ENCODE data around the gene CIDEC.

The CIDEC gene

DNA sequence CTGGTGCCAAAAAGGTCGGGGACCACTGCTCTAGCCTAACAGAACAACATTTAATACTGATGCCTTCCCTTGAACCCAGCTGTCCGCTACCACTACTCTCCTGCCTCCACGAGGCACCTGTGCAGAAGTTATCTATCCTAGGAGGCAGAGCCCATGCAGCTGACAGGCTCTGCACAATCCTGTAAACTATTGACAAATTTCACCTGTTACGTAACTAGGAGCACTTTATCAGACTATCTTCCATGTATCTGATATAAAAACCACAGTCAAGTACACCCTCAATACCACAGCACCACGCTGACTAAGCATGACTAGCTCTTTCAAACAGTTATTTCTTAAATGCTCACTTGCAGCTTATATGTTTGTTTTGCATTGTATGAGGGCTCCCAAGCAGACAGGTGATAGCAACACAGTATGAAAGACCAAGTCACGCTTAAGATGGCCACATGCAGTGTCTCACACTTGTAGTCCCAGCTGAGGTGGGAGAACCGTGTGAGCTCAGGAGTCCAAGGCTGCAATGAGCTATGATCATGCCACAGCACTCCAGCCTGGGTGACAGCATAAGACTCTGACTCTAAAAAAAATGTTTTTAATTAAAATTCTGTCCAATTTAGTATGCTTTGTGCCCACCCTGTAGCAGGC is 32.4 kb upstream of the CIDEC start:
- TF ChIP-seq, protein P1, sequence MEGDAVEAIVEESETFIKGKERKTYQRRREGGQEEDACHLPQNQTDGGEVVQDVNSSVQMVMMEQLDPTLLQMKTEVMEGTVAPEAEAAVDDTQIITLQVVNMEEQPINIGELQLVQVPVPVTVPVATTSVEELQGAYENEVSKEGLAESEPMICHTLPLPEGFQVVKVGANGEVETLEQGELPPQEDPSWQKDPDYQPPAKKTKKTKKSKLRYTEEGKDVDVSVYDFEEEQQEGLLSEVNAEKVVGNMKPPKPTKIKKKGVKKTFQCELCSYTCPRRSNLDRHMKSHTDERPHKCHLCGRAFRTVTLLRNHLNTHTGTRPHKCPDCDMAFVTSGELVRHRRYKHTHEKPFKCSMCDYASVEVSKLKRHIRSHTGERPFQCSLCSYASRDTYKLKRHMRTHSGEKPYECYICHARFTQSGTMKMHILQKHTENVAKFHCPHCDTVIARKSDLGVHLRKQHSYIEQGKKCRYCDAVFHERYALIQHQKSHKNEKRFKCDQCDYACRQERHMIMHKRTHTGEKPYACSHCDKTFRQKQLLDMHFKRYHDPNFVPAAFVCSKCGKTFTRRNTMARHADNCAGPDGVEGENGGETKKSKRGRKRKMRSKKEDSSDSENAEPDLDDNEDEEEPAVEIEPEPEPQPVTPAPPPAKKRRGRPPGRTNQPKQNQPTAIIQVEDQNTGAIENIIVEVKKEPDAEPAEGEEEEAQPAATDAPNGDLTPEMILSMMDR (IDR thresholded peaks at IDR 0.05; ENCODE audit: low read depth, low read length, missing control alignments): no peak
- H3K36me3 ChIP-seq (replicated peaks): no peaks in the 10 kb centered on the region
- in situ Hi-C loops (cut with HindIII; ENCODE audit: low pct_ligation_motif_present, low sequenced_read_pairs): no loop called here
- peak; percentile 82 for DNase-seq
- no peak overlapping the region for H3K27ac ChIP-seq
- H3K4me3 ChIP-seq (ENCODE audit: low read depth, low read length): no peak overlapping the region
- no peaks in the 10 kb centered on the region for H3K27me3 ChIP-seq (replicated peaks)

DNA sequence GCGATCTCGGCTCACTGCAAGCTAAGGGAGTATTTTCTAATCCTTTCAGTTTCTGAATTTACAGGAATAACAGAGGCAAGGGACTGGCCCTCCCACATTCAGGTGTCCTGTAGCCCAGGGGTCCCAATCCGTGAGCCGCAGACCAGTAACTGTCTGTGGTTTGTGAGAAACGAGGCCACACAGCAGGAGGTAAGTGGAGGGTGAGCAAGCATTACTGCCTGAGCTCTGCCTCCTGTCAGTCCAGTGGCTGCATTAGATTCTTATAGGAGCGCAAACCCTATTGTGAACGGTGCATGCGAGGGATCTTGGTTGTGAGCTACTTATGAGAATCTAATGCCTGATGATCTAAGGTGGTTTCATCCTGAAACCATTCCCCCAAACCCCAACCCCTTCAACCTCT is 31.8 kb upstream of the CIDEC start:
- no peak overlapping the region for H3K4me3 ChIP-seq (ENCODE audit: low read depth, low read length)
- H3K27me3 ChIP-seq (replicated peaks): no peaks in the 10 kb centered on the region
- in situ Hi-C loops (cut with HindIII; ENCODE audit: low pct_ligation_motif_present, low sequenced_read_pairs): no loop called here
- no peak overlapping the region for H3K27ac ChIP-seq
- H3K36me3 ChIP-seq (replicated peaks): no peaks in the 10 kb centered on the region
- TF ChIP-seq, protein P1 (IDR thresholded peaks at IDR 0.05; ENCODE audit: low read depth, low read length, missing control alignments): no peak
- DNase-seq: peak; percentile 18

DNA sequence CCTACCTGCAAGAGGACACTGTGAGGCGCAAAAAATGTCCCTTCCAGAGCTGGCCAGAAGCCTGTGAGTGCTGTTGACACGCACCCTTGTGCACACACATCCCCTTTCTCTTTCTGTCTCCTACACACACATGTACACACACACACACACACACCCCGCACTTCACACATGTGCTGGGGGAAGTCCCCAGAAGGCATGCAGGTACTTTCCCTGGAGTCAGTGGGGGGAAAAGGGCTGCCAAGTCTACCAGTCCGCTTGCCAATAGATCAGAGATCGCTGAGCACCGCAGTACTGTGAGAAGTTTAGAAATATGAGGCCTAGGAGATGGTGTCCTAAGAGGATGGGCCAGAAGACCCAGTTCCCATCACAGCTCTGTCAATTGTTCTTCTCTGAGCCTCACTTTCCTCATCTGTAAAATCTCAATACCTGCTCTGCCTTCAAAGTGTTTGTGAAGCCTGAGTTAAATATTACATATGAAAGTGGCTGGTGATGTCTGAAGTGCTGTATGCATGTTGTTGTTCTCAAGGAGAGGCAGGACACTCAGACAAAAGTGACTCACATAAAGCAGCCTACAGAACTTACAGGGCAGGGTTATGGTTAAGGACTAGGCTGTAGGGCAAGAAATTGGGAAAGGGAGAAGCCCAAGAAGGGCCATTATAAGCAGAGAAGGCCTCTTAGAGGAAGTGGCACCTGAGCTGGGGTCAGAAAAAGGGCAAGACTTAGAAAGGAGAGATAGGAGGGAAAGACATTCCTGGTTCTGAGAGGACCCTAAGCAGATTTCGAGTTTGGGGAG is 29.4 kb upstream of the CIDEC start:
- DNase-seq: no peak

DNA sequence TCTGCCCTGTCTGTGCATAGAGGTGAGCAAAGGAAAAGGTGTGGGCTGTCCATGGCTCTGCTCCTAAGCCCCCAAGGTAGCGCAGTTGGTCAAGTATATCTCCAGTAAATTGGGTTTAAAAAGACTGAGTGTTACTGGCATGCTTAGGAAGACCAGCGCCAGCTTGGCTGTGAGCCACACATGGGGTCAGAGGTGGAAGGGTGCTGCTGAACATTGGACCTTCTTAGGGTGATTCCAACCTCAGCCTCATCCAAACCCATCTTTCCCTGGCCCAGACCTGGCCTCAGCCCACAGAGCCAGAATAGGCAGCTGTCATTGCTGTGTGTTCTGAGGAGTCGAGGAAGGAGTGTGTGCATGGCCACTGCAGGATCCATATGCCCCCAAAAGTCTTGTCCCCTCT is 28.2 kb upstream of the CIDEC start:
- TF ChIP-seq, protein P1 (IDR thresholded peaks at IDR 0.05; ENCODE audit: low read depth, low read length, missing control alignments): no peak
- in situ Hi-C loops (cut with HindIII; ENCODE audit: low pct_ligation_motif_present, low sequenced_read_pairs): no loop called here
- Histone ChIP-seq H3K27ac (no peak overlapping the region), H3K36me3 (replicated peaks) (no peaks in the 10 kb centered on the region), H3K4me3 (ENCODE audit: low read depth, low read length) (no peak overlapping the region), H3K27me3 (replicated peaks) (no peaks in the 10 kb centered on the region)
- no peak for DNase-seq

More for the DNA sequence above, 29.4 kb upstream of the CIDEC start:
- H3K36me3 ChIP-seq (replicated peaks): no peaks in the 10 kb centered on the region
- H3K4me3 ChIP-seq (ENCODE audit: low read depth, low read length): no peak overlapping the region
- TF ChIP-seq, protein P1 (IDR thresholded peaks at IDR 0.05; ENCODE audit: low read depth, low read length, missing control alignments): no peak
- in situ Hi-C loops (cut with HindIII; ENCODE audit: low pct_ligation_motif_present, low sequenced_read_pairs): no loop called here
- H3K27ac ChIP-seq: no peak overlapping the region
- no peaks in the 10 kb centered on the region for H3K27me3 ChIP-seq (replicated peaks)

DNA sequence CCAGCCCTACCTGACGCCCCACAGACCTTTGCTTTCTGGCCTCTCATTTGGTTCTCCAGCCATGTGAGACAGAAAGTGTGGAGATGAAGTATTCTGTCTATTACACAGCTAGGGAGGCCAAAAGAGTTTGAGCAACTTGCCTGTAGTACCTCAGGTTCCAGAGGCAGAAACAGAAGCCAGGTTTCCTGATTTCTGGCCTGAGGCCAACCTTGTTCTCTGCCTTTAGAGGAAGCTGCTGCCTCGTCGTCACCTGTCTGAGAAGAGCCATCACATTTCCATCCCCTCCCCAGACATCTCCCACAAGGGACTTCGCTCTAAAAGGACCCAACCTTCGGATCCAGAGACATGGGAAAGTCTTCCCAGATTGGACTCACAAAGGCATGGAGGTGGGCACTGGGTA is 26.4 kb upstream of the CIDEC start:
- no peak for DNase-seq
- TF ChIP-seq, protein P1 (IDR thresholded peaks at IDR 0.05; ENCODE audit: low read depth, low read length, missing control alignments): no peak
- H3K36me3 ChIP-seq (replicated peaks): no peaks in the 10 kb centered on the region
- H3K27ac ChIP-seq: no peak overlapping the region
- in situ Hi-C loops (cut with HindIII; ENCODE audit: low pct_ligation_motif_present, low sequenced_read_pairs): no loop called here
- H3K27me3 ChIP-seq (replicated peaks): no peaks in the 10 kb centered on the region
- no peak overlapping the region for H3K4me3 ChIP-seq (ENCODE audit: low read depth, low read length)
